Sciatic nerve (tissue), 2 donors: ENCODE results near the gene ANKRD40CL. TPM values are rescaled to one million over a fixed set of nuclear protein-coding genes. Genes with fewer than 3 reads are reported as not detected.
"Not testable (repeated sequence)": the region's sequence is repeated elsewhere in the genome, so short reads cannot be mapped to it uniquely, and the experiment has no call there.

Source experiments
- ATAC-seq: fragments of 200-7000 bp; cut with Tn5 transposase; one replicate; pipeline ENCODE4 v1.9.1; 2020; ENCODE audit warnings: mild to moderate bottlenecking, moderate library complexity
- DNase-seq: peaks from one replicate; pipeline ENCODE4 v3.0.0-alpha.2; 2020; ENCODE audit warnings: low spot score
- intact Hi-C: fragments of 100-400 bp; cut with DNase I; formaldehyde crosslinking; loops from one replicate; pipeline ENCODE4 v1.14.2; 2022
- total RNA-seq: library from RNA; stranded (reverse); fragmentation: NEBNext Ultra II Directional; extraction: Animal tissue kit (Norgen Biotek cat#: 25700); gene quantifications from one replicate; pipeline ENCODE4 v1.2.1, GENCODE V29; 2021
- donor health status: DM: no; HTN: no; CAD: no.
- donor health status: DM: no; HTN: no; CAD: no.

ANKRD40CL gene, protein sequence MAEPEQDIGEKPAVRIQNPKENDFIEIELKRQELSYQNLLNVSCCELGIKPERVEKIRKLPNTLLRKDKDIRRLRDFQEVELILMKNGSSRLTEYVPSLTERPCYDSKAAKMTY
- total RNA-seq, result not detected

GRCh38 chr17:50767446-50767845 is at the start of gene ANKRD40CL:
TSS of gene ANKRD40CL (minus strand) at chr17:50767518. CDS start at chr17:50766913, 605 bp downstream.
- intact Hi-C loops, result no loop called here
- ATAC-seq (no peak), DNase-seq (no peak)

DNA sequence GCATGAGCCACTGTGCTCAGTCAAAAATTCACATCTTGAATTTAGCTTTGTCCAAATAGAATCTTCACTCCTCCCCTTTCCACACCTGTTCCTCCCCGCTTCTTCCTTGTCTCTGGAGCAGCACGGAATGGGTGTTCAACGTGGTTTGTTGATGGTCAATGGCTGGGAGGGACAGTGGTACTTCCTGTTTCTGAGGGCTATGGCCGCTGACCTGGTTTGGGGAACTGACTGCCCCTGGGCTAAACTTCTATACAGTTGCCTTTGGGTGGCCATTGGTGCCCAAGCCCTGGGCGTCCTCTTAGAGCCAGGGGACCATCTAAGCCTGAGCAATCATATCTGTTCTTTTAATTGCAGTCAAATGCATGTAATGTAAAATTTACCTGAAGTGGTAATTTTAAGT is 49.0 kb upstream of the ANKRD40CL start:
- no peak for ATAC-seq
- intact Hi-C loops, result no loop called here
- no peak for DNase-seq

GRCh38 chr17:50815400-50815799 is 48.1 kb upstream of the ANKRD40CL start:
- DNase-seq (no peak), ATAC-seq (no peak)
- intact Hi-C loops, result no loop called here

- intact Hi-C loops, result no loop called here
- DNase-seq (no peak), ATAC-seq (no peak)
Observed at GRCh38 chr17:50813583-50813982, 46.3 kb upstream of the ANKRD40CL start.

DNA sequence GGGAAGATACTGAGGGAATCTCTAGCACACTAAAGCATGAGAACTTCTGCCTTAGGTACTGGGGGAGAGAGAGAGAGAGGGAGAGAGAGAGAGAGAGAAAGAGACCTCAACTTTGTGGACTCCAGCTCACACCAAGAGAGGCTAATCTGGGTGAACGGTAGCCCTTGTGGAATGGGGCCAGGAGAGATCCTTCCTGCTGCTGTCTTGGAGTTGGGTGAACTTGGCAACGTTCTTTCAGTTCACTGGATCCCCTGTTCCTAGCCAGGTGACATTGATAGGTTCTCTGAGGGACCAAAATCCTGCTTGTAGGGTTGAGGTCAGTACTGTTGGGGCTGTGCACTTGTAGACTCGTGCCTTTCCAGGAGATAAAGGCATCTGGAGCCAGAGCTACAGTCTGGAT is 41.6 kb upstream of the ANKRD40CL start:
- DNase-seq (no peak), ATAC-seq (no peak)
- intact Hi-C loops, result no loop called here

DNA sequence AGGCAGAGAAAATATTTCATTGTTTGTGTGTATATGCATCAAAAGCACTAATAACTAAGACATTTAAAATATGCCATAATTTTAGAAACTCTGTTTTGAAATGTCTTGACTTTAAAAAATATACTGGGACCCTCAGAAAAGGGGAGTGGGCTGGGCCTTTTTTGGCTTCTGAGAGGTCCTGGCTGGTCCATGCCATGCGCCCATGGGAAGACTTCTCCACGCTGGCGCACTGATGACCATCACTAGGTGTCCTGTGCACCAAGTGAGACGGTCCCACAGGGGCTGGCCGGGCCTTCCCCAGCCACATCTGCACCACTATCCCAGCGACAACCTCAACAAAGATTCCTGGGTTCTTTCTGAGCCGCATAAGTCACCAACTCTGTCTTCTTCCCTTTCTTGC is 41.1 kb upstream of the ANKRD40CL start:
- no peak for ATAC-seq
- DNase-seq, result no peak
- intact Hi-C loops, result no loop called here

DNA sequence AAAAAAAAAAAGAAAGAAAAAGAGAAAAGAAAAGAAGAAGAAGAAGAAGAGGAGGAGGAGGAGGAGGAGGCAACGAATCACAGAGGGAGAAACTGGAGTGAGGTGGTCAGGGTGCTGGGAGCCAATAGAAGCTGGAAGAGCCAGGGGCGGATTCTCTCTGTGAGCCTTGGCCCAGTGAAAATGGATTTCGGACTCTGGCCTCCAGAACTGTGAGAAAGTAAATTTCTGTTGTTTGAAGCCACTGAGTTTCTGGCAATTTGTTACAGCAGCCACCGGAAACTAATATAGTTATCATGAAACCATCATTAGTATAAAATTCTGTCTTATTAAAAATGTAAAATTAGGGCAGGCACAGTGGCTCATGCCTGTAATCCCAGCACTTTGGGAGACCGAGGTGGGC is 40.4 kb upstream of the ANKRD40CL start:
- DNase-seq (no peak), ATAC-seq (no peak)
- intact Hi-C loops, result no loop called here

GRCh38 chr17:50807009-50807408 is 39.7 kb upstream of the ANKRD40CL start:
- ATAC-seq (no peak), DNase-seq (no peak)
- intact Hi-C loops, result no loop called here

DNA sequence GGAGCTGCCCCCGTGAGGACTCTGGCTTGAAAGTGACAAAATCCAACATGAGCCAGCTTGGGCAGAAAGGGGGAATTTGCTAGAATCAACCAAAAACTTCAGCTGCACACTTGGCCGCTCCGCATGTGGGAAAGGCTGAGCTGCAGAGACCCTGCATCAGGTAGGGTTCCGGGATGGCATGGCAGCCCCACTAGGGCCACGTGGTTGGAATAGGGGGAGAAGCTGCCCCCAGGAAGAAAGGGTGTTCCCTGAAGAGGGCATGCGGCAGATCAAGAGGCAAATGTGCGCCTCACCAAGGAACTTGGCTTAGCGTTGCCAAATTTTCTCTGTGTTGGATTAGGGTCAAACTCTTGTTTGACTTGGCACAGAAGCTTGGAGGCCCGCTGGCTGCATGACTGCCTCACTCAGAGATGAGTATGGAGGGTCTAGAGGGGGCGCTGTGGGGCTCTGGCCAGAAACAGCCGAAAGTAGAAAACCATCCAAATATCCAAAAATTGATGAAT is 38.9 kb upstream of the ANKRD40CL start:
- no peak for DNase-seq
- peak; percentile 66 for ATAC-seq
- intact Hi-C loops, result no loop called here

- intact Hi-C loops, result no loop called here
- DNase-seq, result no peak
- ATAC-seq, result no peak
Observed at GRCh38 chr17:50805486-50805885, 38.2 kb upstream of the ANKRD40CL start.

DNA sequence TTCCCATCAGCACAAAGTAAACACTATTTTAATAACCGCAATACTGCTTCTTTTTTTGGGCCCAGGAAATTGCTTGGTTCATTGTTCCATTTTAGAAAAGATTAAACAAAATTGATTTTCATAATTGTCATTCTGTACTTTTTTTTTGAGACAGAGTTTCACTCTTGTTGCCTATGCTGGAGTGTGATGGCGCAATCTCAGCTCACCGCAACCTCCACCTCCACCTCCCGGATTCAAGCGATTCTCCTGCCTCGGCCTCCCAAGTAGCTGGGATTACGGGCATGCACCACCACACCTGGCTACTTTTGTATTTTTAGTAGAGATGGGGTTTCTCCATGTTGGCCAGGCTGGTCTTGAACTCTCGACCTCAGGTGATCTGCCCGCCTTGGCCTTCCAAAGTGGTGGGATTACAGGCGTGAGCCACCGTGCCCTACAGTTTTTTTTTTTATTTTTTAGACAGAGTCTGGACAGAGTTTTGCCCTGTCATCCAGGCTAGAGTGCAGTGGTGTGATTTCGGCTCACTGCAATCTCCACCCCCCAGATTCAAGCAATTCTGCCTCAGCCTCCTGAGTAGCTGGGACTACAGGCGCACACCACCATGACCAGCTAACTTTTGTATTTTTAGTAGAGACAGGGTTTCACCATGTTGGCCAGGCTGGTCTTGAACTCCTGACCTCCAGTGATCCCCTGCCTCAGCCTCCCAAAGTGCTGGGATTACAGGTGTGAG is 37.6 kb upstream of the ANKRD40CL start:
- DNase-seq, ATAC-seq, intact Hi-C loops: not testable (repeated sequence)

DNA sequence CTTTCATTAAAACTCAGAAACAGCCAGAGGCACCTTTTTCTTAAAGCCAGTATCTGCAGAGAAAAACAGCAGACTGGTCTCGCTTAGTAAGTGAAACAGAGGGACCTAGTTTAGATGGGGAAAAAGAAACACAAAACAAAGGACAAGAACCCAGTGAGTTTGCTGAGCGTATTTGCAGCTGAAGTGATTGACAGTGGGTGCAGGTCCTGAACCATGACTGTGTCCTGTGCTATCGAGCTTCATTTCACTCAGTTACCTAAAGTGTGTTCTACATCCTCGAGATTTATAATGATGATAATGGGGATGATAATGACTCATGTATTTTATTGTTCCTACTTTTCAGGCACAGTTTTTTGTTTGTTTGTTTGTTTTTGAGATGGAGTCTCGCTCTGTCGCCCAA is 36.4 kb upstream of the ANKRD40CL start:
- intact Hi-C loops, result no loop called here
- no peak for ATAC-seq
- DNase-seq, result no peak

DNA sequence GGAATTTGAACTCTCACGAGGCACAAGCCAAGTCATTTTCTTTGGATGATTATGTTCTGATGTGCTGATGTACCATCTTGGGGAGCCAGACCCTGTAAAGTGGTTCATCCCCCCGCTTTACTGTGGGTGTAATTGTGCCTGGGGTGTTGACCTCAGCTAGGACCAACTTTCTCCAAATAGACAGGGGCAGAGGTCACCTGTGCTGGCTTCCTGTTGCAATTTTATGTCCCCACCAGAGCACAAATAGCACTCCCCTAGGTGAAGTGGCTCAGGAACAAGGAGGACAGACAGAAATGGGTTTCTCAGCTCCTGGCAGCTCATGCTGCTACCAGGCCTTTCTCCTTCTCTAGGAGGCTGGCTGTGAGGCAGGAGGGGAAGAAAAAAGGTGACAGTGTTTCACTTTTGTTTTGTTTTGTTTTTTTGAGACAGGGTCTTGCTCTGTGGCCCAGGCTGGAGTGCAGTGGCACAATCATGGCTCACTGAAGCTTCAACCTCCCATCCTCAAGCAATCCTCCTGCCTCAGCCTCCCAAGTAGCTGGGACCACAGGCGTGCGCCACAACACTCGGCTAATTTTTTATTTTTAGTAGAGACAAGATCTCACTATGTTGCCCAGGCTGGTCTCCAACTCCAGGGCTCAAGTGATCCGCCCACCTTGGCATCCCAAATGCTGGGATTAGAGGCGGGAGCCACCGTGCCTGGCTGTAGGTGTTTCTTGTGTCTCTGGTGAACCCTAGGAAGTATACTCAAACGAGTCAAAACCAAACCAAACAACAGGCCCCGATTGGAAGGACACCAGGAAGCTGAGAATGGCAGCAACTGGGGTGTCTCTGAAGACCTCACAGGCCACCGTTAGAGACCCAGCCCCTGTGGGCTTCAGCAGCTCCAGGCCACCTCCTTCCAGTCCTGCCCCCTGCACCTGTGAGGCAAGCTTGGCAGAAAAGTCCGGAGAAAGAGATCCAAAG is 35.6 kb upstream of the ANKRD40CL start:
- intact Hi-C loops, result no loop called here
- DNase-seq, result no peak
- ATAC-seq, result no peak

- ATAC-seq, result no peak
- no peak for DNase-seq
- intact Hi-C loops, result no loop called here
Observed at GRCh38 chr17:50800196-50800700, 32.9 kb upstream of the ANKRD40CL start.

DNA sequence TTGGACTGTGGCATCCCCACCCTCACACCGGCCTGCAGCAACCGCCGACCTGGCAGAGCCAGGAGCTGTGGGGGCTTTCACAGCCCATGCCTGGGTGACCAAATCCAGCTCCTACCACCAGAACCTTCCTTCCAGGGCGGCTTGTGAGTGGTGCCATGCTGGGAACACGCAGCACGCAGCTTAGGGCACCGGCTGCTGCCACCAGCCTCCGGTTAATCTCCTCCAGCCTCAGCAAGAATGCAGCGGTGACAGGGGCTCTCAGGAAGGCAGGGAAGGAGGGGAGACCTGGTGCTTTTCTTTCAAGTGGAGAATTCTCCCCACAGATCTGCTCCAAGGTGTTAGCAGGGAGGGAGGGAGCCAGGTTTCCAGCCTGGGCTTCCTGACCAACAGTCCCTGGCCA is 32.3 kb upstream of the ANKRD40CL start:
- no peak for ATAC-seq
- no peak for DNase-seq
- intact Hi-C loops, result no loop called here

DNA sequence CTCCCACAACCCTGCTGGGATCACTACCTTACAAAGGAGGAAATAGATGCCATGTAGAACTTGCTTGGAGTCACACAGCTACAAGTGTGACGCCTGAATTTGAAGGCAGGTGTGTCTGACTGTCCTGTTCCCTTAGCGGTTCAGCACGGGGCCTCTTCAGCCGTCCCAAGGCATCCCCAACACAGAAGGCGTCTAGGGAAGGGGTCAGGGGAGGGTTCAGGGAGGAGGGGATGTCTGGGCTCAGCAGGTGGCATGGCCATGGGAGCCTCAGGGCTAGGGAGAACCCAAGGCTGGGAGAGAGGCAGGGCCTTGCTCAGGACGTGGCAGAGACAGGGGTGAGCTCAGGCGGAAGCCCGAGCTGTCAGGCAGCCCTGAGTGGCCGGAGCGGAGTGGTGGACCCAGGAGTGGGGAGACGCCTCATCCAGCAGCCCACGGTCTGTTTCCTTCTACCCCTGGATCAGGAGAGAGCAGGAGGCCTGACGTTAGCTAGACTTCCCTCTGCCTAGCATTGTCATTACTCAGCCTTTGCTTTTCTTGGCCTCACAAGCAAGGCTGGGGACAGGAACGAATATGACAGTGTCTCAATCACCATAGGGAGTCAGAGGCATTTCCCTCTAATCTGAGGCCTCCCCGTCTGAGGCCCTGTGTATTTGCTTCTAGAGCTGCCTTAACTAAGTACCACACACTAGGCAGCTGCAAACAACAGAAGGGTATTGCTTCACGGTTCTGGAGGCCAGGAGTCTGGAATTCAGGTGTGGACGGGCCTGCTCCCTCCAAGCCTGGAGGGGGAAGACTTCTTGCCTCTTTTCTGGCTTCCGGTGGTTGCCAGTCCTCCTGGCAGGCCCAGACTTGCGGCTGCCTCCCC is 31.3 kb upstream of the ANKRD40CL start:
- intact Hi-C loops, result no loop called here
- DNase-seq (no peak), ATAC-seq (peak; percentile 27)

DNA sequence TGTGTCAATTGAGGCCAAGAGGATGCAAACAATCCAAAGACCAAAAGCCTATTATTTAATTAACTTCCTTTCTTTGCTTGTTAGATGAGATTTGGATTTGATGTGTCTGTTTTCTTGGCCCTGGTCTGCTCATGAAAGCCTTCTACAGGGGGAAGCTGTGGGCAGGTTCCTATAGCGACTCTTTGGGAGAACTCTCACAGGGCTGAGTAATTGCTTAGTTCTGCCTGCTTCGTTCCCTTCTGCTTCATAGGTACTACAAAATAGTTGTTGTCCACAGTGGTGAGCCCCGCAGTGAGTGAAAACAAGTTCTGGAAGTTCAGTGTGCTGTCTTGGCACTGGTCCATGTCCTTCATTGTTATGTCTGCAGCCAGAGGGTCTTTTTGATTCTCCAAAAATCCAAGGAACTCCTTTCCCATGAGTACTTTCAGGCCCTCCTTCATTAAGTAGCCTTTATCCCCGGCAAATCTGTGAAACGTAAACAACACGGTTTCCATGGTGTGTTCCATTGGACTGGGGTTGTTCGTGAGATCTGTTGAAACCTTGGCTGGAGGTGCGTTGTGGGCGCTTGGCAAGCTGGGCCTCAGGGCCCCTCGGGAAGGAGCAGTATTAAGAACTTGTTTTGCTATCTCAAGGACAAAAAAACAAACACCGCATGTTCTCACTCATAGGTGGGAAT is 30.0 kb upstream of the ANKRD40CL start:
- no peak for DNase-seq
- no peak for ATAC-seq
- intact Hi-C loops, result no loop called here

DNA sequence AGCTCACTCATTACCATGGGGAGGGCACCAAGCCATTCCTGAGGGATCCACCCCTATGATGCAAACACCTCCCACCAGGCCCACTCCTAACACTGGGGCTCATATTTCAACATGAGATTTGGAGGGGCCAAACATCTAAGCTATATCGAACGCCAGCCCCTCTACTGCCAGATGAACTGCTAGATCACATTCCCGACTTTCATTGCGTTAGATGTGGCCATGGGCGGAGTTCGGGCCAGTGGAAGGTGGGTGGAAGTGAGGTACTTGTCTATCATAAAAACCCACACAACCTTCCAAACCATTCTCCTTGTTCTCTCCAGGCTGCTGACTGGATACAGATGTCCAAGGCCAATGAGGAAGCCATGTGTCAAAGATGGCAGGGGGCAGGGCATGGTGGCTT is 27.0 kb upstream of the ANKRD40CL start:
- intact Hi-C loops, result no loop called here
- DNase-seq (no peak), ATAC-seq (no peak)
